Suprapubic skin (tissue), 4 donors: ENCODE results near the gene PRKAG2.

ENCODE experiments used
- CTCF ChIP-seq, 2 donors: fragments of 200-600 bp in 1 of 2; fragments of 450-650 bp in 1 of 2; sonication (generic) in 1 of 2; IDR thresholded peaks; one replicate each; pipeline ENCODE4 v1.5.1; 2016 to 2019; ENCODE audit warnings: antibody characterized with exemption in 2 of 2, mild to moderate bottlenecking in 1 of 2, moderate library complexity in 1 of 2
- EP300 ChIP-seq: sonication (generic); formaldehyde crosslinking; IDR thresholded peaks from one replicate; pipeline ENCODE4 v1.6.1; 2017; ENCODE audit warnings: antibody characterized with exemption
- POLR2A ChIP-seq, 2 donors: fragments of 450-650 bp; IDR thresholded peaks; one replicate each; pipeline ENCODE4 v1.6.1; 2017; ENCODE audit warnings: antibody characterized with exemption in 2 of 2, mild to moderate bottlenecking in 2 of 2, moderate library complexity in 2 of 2
- POLR2AphosphoS5 ChIP-seq, 3 donors: sonication (generic); formaldehyde crosslinking; IDR thresholded peaks; one replicate each; pipeline ENCODE4 v1.6.1; 2017; ENCODE audit warnings: antibody characterized with exemption in 3 of 3

GRCh38 chr7:151777908-151778670 lies 98.8 kb downstream of the PRKAG2 start:
- TF ChIP-seq CTCF (IDR thresholded peaks at IDR 0.05) (no peak), POLR2AphosphoS5 (IDR thresholded peaks at IDR 0.05) (no peak), POLR2A (IDR thresholded peaks at IDR 0.05) (no peak), EP300 (no peak)
